Measurements from ENCODE around the gene WNT6. TPM values are rescaled to one million over a fixed set of nuclear protein-coding genes. Genes with fewer than 3 reads are reported as not detected.

The WNT6 gene
- total and polyA plus RNA-seq, 2 of the 8 experiments (the other 6 are each of a cell fraction or from before 2014, with no cell fraction given): not detected

GRCh38 chr2:218892693-218893348 is 33.2 kb downstream of the WNT6 start (continued):
- TF ChIP-seq RBBP5 (IDR thresholded peaks at IDR 0.05; ENCODE audit: borderline replicate concordance, low read depth, low read length) (no peak), CREB1 (IDR thresholded peaks at IDR 0.05) (peak; percentile 62), EGR1 (IDR thresholded peaks at IDR 0.05; ENCODE audit: borderline replicate concordance, low read depth, low read length) (no peak), GABPA (IDR thresholded peaks at IDR 0.05; ENCODE audit: borderline replicate concordance, insufficient read depth, low read length) (peak; percentile 32; the same call in 1 of the 2 replicates), CHD7 (IDR thresholded peaks at IDR 0.05; ENCODE audit: insufficient replicate concordance, low read length) (no peak)
- TF ChIP-seq, protein P1, sequence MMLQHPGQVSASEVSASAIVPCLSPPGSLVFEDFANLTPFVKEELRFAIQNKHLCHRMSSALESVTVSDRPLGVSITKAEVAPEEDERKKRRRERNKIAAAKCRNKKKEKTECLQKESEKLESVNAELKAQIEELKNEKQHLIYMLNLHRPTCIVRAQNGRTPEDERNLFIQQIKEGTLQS (IDR thresholded peaks at IDR 0.05; ENCODE audit: insufficient read depth, low read depth, low read length): no peak
- TF ChIP-seq, protein P2, sequence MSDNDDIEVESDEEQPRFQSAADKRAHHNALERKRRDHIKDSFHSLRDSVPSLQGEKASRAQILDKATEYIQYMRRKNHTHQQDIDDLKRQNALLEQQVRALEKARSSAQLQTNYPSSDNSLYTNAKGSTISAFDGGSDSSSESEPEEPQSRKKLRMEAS (IDR thresholded peaks at IDR 0.05): peak; percentile 71
